GM21576 (cell line): Measurements from ENCODE around the gene RNFT2.
"Not testable (repeated sequence)": the region's sequence is repeated elsewhere in the genome, so short reads cannot be mapped to it uniquely, and the experiment has no call there.

Source experiments
- ATAC-seq: cut with Tn5 transposase; IDR thresholded peaks from one replicate; pipeline ENCODE4 v1.9.1; 2021; ENCODE audit warnings: mild to moderate bottlenecking, moderate library complexity; ENCODE audit not compliant: unreplicated experiment

The RNFT2 gene

GRCh38 chr12:116783525-116784237 lies 45.6 kb downstream of the RNFT2 start:
- no peak for ATAC-seq

- ATAC-seq, result no peak
Observed at GRCh38 chr12:116784238-116784612, 46.1 kb downstream of the RNFT2 start.

DNA sequence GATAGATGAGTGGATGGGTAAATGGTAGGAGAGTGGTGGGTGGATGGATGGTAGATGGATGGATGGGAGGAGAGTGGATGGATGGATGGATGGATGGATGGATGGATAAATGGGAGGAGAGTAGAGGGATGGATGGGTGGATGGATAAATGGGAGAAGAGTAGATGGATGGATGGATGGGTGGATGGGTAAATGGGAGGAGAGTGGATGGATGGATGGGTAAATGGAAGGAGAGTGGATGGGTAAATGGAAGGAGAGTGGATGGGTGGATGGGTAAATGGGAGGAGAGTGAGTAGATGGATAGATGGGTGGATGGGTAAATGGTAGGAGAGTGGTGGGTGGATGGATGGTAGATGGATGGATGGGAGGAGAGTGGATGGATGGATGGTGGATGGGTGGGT lies 51.4 kb downstream of the RNFT2 start:
- not testable (repeated sequence) for ATAC-seq

DNA sequence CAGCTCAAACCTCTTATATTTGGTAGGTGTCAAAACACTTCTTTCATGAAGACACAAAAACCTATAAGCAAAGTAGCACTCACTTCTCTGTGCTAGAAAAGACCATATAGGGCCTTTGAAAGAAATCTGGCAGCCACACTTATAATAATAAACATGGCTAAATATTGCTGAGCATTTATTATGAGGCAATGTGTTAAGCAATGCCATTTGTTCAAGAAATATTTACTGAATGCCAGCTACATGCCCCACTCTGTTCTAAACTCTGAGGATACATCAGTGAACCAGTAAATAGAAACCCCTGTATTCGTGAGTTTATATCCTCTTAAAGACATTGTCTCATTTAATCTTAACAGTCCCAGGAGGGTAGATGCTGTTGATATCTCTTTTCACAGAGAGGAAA lies 52.0 kb downstream of the RNFT2 start:
- ATAC-seq, result no peak

DNA sequence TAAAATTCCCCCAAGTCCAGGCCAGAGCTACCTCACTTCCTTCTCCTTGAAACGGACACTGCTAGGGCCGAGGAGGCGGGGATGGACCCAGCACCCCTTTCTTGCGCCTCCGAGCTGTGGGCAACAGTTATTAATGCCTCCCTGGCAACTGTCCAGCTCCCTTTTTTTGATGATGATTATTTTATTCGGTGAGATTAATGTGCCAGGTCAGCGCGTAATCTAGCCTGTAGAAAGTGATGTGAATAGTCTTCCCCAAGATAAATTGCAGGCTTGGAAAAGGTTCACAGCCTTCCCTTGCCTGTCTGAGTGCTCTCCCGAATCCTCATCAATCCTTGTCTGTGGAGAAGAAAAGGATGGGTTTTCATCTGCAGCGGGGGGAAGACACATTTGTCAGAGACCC lies 54.3 kb downstream of the RNFT2 start:
- no peak for ATAC-seq

DNA sequence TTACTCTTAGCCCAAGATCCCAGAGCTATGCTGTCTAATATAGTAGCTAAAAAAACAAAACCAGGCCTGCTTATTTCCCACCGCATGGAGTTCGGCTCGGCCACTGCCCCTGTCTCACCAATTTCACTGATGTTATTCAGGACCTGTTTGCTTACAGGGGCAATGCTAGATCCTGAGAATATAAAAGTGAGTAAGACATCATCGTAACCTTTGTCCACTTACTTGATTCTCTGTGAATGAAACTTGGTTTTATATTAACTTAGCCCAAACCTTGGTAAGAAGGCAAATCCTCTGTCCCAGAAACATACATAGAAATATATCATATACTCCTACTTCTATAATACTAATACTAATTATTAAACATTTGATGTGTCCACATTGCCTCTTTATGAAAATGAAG lies 56.6 kb downstream of the RNFT2 start:
- no peak for ATAC-seq

DNA sequence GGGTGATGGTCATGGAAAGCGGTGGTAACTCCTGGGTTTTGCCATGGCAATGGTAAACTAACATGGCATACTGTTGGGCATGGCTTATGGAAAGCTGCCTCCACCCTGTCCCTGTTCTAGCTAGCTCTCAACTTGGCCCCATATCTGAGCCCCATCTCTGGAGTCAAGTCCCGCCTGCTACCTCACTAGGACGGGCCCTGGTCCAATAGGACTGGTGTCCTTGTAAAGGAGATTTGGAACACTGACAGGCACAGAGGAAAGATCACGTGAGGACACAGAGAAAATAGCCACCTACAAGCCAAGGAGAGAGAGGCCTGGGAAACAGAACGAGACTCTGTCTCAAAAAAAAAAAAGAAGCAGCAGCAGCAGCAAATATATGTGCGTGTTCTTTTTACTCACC lies 59.8 kb downstream of the RNFT2 start:
- ATAC-seq, result no peak

GRCh38 chr12:116798719-116799118 lies 60.6 kb downstream of the RNFT2 start:
- no peak for ATAC-seq

DNA sequence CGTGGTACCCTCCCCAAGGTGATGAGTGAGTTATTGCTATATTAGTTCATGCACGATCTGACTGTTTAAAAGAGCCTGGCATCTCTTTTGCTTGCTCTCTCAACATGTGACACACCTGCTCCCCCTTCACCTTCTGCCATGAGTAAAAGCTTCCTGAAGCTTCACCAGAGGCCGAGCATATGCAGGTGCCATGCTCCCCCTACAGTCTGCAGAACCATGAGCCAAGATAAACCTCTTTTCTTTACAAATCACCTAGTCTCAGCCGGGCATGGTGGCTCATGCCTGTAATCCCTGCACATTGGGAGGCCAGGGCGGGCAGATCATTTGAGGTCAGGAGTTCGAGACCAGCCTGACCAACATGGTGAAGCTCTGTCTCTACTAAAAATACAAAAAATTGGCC lies 61.8 kb downstream of the RNFT2 start:
- ATAC-seq, result no peak

DNA sequence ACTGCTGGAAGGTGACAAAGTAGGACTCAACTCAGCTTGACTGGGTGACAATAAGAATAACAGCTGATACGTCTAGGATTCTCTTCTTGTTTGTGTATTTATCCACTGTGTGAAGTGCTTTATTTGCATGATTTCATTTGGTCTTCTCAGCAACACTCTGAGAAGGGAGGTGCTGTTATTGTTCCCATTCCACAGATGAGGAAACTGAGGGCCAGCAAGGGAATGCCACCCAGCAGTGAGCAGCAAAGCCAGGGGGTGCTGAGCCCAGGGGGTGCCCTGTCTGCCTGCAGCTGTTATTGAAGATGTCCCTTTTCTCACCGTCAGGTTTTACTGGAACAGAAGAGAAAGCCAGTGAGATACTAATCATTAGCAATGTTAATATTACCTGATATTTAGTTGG lies 62.8 kb downstream of the RNFT2 start:
- no peak for ATAC-seq

- ATAC-seq, result no peak
Observed at GRCh38 chr12:116802018-116802417, 63.9 kb downstream of the RNFT2 start.

- no peak for ATAC-seq
Observed at GRCh38 chr12:116803013-116803736, 65.1 kb downstream of the RNFT2 start.

- no peak for ATAC-seq
Observed at GRCh38 chr12:116804051-116804450, 65.9 kb downstream of the RNFT2 start.

DNA sequence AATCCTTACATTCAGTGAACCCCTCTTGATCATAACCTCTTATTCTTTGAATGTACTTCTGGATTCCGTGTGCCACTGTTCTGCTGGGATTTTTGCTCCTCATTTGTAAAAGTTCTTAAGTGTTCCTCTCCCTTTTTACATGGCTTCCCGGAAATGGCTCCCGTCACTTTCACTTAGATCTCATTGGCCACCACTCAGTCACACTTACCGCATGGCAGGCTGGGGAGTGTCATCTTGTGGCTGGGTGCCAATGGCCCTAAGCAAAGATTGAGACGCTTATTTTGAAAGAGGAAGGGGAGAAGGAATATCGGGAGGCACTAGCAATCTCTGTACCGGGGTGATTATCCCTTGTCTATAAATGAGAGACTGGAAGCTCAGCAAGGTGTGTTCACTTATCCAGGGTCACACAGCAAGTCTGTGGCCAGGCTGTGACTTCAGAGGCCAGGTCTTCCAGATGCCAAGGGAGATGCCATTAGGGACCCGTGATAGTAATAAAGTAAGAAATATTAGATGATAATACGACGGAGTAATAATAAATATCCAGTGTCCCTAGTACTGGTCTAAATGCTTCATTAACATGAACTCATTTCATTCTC lies 68.8 kb downstream of the RNFT2 start:
- ATAC-seq, result no peak

DNA sequence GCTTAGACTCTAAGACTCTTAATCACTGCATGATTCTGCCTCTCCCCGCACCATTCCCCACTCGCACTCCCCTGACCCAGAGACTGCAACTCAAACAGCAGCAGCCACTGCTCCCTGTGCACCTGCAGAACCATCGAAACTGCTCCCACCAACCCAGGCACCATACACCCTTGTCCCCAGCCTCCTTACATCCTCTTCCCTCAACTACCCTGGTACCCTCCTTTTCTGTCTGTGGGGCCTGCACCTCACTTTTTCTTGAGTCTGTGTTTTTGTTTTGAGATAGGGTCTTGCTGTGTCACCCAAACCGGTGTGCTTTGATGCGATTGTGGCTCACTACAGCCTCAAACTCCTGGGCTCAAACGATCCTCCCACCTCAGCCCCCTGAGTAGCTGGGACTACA lies 69.4 kb downstream of the RNFT2 start:
- ATAC-seq, result no peak

- ATAC-seq, result no peak
Observed at GRCh38 chr12:116808113-116809105, 70.3 kb downstream of the RNFT2 start.

- no peak for ATAC-seq
Observed at GRCh38 chr12:116812238-116812637, 74.1 kb downstream of the RNFT2 start.

GRCh38 chr12:116813271-116814041 lies 75.3 kb downstream of the RNFT2 start:
- no peak for ATAC-seq

GRCh38 chr12:116814766-116815165 lies 76.7 kb downstream of the RNFT2 start:
- not testable (repeated sequence) for ATAC-seq

DNA sequence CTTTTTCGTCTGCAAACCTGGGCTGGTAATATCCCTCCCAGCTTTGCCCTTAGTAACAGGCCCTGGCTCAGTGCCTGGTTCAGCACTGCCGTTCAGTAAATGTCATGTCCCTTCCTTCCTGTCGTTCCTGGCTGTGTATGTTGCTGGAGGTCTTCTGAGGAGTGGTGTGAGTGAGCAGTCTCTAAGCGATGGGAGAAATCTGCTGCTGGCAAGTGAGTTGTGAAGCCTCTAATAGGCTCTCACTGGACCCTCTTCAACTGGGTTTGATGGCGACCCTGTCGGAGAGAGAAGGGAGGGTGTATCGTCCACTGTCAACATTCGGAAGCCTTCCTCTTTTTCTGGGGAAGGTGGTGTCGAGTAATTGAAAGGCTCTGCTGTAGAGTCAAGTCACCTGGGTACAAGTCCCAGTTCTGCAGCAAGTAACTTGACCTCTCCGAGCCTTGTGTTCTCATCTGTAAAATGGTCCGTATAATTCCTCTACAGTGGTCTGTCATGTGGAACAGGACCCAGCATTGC lies 80.3 kb downstream of the RNFT2 start:
- no peak for ATAC-seq
